Muscle of arm (tissue), 12 donors: ENCODE results near the gene HSPBAP1. TPM values are rescaled to one million over a fixed set of nuclear protein-coding genes. Genes with fewer than 3 reads are reported as not detected.
"Not testable (repeated sequence)": the region's sequence is repeated elsewhere in the genome, so short reads cannot be mapped to it uniquely, and the experiment has no call there.

Experiments used
- DNase-seq: peaks from one replicate; pipeline ENCODE4 v3.0.0-alpha.2; 2013
- polyA plus RNA-seq, 12 donors: library from polyadenylated mRNA; unstranded; fragments of 120-200 nt; gene quantifications; one replicate each; pipeline ENCODE4 v1.2.1, GENCODE V29; 2013; ENCODE audit not compliant: insufficient read length in 12 of 12

The HSPBAP1 gene
- polyA plus RNA-seq, 12 donors = 4.2 to 12.9 (median 7.2) TPM; not detected in 2

DNA sequence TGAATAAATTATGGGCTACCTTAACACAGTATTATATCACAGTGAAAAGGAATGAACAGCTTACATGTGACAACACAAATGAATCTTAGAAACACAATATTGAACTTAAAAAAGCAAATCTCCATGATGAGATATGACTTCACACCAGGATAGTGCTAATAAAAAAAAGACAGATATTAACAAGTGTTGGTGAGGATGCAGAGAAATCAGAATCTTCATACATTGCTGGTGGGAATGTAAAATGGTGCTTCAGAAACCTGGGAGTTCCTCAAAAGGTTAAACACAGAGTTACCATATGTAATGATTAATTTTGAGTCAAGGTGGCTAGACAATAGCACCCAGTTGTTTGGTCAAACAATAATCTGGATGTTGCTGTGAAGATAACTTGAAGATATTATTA is 51.4 kb downstream of the HSPBAP1 start:
- no peak for DNase-seq

GRCh38 chr3:122739172-122739571 is 54.5 kb downstream of the HSPBAP1 start:
- DNase-seq = no peak

GRCh38 chr3:122732682-122733525 is 60.7 kb downstream of the HSPBAP1 start:
- DNase-seq = not testable (repeated sequence)

DNA sequence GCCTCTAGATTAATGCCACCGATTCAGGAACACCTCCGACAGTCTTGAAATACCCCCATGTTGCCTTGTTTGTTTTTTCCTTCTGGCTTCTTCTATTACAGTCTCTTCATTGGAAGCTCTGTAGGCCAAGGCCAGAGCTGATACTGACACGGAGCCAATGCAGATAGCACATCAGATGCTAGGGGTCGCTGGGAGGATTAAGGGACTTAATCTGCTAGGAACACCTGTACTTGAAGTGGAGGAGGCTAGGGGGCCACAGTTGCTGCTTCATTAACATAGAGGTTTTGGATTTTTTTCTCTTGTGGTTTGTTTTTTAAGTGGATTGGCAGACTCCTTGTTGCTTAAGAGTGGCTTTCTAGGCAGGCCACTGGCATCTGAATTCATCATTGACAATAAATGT is 63.4 kb downstream of the HSPBAP1 start:
- DNase-seq = no peak

DNA sequence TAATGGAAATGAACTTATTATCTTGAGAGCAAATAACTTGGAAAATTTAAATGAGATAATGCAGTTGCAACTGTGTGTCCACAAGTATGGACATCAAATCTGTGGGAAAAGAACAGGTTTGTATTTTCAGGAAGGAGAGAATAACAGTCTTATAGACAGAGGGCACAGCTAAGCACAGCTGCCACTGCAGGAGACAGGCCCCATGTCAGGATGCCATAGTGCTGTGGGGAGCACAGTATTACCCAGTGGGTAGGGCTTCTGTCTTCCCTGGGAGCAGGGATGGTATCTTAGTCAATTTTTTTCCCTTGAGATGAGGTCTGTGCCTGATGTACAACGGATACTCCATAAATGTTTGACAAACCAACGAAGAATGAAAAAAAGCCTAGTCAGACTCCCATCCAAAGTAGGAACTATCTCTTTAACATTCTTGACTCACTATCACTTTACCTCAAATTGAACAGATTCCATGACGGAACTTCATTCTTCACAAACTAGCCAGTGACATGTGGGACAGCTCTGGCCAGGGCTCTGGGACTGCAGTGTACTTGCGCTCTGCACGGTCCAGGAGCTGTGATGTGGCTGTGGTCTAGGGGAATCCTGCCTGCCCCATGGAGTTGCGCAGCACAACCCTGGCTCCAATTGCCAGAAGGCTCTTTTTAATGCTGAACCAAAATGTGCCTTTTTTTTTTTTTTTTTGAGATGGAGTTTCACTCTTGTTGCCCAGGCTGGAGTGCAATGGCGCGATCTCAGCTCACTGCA is 64.7 kb downstream of the HSPBAP1 start:
- no peak for DNase-seq

DNA sequence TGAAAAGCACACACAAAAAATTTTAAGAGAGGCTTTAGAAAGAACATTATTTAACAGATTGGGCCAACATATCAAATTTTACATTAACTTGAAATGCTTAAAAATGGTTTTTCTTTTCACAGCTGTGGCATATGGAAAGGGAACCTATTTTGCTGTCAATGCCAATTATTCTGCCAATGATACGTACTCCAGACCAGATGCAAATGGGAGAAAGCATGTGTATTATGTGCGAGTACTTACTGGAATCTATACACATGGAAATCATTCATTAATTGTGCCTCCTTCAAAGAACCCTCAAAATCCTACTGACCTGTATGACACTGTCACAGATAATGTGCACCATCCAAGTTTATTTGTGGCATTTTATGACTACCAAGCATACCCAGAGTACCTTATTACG is 65.4 kb downstream of the HSPBAP1 start:
- DNase-seq = no peak

DNA sequence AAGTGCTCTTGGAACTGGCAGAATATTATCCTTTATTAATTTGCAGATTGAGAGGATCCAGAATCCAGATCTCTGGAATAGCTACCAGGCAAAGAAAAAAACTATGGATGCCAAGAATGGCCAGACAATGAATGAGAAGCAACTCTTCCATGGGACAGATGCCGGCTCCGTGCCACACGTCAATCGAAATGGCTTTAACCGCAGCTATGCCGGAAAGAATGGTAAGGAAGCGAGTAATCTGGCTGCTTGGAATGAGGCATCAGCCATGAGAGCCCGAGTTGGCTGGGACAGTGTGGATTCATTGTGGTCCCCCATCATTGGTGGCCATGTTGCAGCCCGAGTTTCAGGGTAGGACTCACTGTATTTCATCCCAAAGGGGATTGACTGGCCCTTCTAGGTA is 65.9 kb downstream of the HSPBAP1 start:
- DNase-seq = no peak

- peak; percentile 2 for DNase-seq
Observed at GRCh38 chr3:122727294-122727693, 66.3 kb downstream of the HSPBAP1 start.

DNA sequence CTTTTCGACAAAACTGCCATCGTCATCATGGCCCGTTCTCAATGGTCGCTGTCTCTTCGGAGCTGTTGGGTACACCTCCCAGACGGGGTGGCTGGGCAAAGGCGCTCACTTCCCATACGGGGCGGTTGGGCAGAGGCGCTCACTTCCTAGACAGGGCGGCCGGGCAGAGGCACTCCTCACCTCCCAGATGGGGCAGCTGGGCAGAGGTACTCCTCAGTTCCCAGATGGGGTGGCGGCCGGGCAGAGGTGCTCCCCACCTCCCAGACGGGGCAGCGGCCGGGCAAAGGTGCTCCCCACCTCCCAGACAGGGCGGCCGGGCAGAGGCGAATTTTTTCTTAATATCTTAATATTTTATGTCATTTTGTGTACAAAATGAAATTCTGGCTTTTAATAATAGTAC is 68.5 kb downstream of the HSPBAP1 start:
- no peak for DNase-seq

GRCh38 chr3:122719273-122719921 is 74.2 kb downstream of the HSPBAP1 start:
- DNase-seq = no peak

- DNase-seq = no peak
Observed at GRCh38 chr3:122716667-122717066, 77.0 kb downstream of the HSPBAP1 start.

DNA sequence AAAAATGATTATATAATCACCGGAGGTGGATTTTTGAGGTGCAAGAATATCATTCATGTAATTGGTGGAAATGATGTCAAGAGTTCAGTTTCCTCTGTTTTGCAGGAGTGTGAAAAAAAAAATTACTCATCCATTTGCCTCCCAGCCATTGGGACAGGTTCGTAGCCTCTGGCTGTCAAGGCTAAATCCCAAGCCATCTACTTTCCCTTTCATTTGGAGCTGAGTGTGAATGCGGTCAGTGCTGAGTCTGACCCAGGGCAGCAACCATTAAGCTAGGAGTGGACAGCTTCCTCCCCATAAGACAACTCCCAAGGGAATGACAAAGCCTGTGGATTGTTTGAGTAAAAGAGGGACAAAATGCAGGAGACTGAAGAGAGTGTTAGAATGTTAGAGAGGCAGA is 79.4 kb downstream of the HSPBAP1 start:
- no peak for DNase-seq

DNA sequence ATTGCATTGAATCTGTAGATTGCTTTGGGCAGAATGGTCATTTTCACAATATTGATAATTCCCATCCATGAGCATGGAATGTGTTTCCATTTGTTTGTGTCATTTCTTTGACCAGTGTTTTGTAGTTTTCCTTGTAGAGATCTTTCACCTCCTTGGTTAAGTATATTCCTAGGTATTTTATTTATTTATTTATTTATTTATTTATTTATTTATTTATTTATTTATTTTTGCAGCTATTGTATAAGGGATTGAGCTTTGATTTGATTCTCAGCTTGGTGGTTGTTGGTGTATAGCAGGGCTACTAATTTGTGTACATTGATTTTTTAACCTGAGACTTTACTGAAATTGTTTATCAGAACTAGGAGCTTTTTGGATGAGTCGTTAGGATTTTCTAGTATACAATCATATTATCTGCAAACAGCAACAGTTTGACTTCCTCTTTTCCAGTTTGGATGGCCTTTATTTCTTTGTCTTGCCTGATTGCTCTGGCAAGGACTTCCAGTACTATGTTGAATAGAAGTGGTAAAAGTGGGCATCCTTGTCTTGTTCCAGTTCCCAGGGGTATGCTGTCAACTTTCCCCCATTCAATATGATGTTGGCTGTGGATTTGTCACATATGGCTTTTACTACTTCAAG is 82.9 kb downstream of the HSPBAP1 start:
- not testable (repeated sequence) for DNase-seq

DNA sequence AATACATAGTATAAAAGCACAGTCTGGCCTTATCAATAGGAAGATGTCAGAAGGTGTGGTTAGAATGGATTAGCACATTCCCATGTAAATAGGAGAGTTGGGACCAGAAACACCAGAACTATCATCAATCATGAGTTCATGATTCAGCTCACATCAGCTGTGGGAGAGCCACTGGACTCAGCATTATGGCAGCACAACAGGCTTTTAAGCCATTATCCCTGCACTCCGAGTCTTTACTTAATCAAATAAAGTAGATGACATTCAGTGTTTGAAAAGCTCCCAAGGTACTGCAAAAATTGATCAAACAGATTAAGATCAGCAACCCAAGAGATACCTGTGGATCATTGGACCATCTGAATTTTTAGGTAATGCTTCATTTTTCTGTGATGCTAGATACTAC is 88.3 kb downstream of the HSPBAP1 start:
- no peak for DNase-seq

DNA sequence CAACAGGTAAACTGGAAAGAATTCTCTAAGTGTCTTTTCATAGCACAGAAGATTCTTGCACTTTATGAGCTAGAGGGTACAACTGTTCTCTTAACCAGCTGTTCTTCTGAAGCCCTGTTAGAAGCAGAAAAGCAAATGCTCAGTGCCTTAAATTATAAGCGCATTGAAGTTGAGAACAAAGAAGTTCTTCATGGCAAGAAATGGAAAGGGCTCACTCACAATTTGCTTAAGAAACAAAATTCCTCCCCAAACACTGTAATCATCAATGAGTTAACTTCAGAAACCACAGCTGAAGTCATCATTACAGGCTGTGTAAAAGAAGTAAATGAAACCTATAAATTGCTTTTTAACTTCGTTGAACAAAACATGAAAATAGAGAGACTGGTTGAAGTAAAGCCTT is 93.4 kb downstream of the HSPBAP1 start:
- DNase-seq = no peak

DNA sequence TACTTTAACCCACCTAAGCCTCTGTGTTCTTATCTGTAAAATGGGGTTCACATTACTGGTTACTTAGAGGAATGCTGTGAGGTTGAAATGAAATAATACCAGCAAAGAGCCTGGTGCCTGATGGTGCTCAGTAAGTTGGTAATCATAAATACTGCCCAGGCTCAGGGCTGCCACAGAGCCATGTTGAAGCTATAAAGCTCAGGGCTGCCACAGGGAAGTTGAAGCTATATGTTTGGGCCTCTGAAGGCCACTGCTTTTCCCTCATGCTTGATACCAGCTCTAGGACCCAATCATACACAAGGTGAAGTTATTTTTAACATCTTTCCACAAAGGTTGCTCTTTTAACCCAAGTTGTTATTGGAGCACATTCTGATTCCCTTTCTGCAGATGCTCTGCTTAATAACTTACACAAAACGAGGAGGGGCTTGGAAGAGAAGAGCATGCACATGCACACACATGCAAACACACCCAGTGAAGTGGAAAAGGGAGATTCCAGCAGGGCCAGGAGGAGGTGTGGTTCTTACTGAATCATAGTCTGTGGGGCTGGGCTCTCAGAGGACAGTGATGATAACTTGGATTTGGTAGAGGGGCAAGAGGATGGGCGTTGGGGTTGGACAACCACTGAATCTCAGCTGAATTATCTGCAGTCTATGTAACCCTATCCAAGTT is 95.5 kb downstream of the HSPBAP1 start:
- DNase-seq = no peak

DNA sequence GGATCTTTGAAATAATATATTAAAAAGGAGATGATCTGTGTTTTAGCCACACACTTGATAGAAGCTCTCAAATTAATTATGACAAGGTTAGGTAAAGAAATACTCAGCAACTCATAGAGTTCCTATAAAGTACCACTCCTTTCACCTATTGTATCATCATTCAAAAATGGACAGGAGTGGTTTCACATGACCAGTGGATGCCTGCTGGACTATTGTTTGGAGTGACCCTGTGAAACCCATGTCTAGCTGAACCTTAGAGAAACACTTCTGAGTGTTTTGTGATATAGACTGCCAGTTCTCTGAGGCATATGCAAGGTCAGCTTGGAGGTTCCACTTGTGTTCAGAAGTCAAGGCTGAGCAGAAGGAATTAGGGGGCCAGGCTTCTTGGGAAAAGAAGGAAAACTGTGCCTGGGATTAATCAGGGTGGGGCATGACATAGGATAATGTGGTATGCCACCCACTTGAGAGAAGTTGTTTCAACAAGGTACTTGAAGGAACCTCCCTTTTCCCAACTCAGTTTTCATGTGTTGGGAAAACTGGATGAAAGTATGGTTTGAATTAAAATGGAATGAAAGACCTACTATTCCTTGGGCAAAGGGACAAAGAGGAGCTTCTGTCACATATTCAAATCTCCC is 97.6 kb downstream of the HSPBAP1 start:
- DNase-seq = no peak

DNA sequence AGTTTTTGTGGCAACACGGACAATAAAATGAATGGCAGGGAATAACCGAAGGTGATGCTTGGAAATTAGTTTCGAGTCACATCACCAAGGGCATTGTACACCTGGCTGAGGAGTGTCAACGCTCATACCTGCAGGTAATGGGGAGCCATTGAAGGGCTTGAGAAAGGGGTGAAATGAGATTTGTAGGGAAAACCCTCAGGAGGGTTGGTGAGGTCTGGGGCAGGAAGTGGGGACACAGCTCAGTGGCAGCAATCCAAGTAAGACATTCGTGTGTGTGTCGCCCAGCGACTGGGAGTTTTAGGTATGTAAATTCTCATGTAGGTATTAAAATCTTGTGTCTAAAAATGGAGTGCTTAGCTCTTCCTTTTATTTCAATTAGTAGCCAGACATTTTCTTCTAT is 98.7 kb downstream of the HSPBAP1 start:
- no peak for DNase-seq

GRCh38 chr3:122692674-122693073 is 101.0 kb downstream of the HSPBAP1 start:
- DNase-seq = no peak

DNA sequence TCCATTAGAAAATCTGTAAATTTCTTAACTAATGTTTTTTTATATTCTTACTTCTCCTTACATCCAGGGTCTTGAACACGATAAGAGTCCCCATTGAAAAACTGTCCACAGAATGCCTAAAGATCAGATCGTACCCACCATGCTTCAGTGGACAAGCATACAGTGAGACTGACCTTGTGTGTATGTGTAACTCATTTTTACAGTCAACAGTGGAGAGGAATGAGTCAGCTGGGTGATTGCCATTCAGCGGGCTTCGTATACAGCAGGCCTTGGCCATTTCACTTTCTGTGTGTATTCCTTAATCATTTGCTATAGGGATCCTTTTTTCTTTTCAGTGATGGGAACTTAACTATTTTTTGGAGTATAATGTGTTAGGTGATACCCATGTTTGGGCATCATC is 102.4 kb downstream of the HSPBAP1 start:
- no peak for DNase-seq

GRCh38 chr3:122690096-122690495 is 103.5 kb downstream of the HSPBAP1 start:
- DNase-seq = no peak
